DOHH2 (cell line): Measurements from ENCODE around the gene INTS7.

Experiments
- H3F3A ChIP-seq: fragments of 200-600 bp; sonication (generic), shearing (Covaris generic); 2 replicates; pipeline ENCODE4 v1.6.0; 2016; ENCODE audit warnings: antibody characterized with exemption, mild to moderate bottlenecking; ENCODE audit not compliant: control insufficient read depth, insufficient read depth
- H3K27ac ChIP-seq: fragments of 200-600 bp; sonication (generic); 2 replicates; pipeline ENCODE4 v1.5.1; 2014; ENCODE audit warnings: low read depth, mild to moderate bottlenecking, low read length, moderate library complexity
- H3K27me3 ChIP-seq: fragments of 200-600 bp; sonication (generic); 2 replicates; pipeline ENCODE4 v1.6.1; 2014; ENCODE audit warnings: mild to moderate bottlenecking, low read length, mixed read lengths; ENCODE audit not compliant: control insufficient read depth
- H3K36me3 ChIP-seq: fragments of 200-600 bp; sonication (generic); 2 replicates; pipeline ENCODE4 v1.6.1; 2014; ENCODE audit warnings: mild to moderate bottlenecking, low read length, moderate library complexity, mixed read lengths; ENCODE audit not compliant: control insufficient read depth
- H3K4me1 ChIP-seq: fragments of 200-600 bp; sonication (generic); 2 replicates; pipeline ENCODE4 v1.6.1; 2014; ENCODE audit warnings: mild to moderate bottlenecking, low read length, mixed read lengths; ENCODE audit not compliant: control insufficient read depth
- H3K4me2 ChIP-seq: fragments of 200-600 bp; sonication (generic); 2 replicates; pipeline ENCODE4 v1.6.0; 2014; ENCODE audit warnings: mild to moderate bottlenecking, low read length, moderate library complexity
- H3K4me3 ChIP-seq: fragments of 200-600 bp; sonication (generic); 2 replicates; pipeline ENCODE4 v1.5.1; 2014; ENCODE audit warnings: mild to moderate bottlenecking, low read length, mixed read lengths
- H3K79me2 ChIP-seq: fragments of 200-600 bp; sonication (generic); 2 replicates; pipeline ENCODE4 v1.6.1; 2014; ENCODE audit warnings: mild to moderate bottlenecking, low read length, mixed read lengths; ENCODE audit not compliant: control insufficient read depth
- H3K9me2 ChIP-seq: fragments of 200-600 bp; sonication (generic); replicated peaks from 2 replicates; pipeline ENCODE4 v1.6.1; 2014; ENCODE audit warnings: mild to moderate bottlenecking, low read length, mixed read lengths; ENCODE audit not compliant: control insufficient read depth
- H3K9me3 ChIP-seq: fragments of 200-600 bp; sonication (generic); 2 replicates; pipeline ENCODE4 v1.6.1; 2014; ENCODE audit warnings: antibody characterized with exemption, low read length, mixed read lengths; ENCODE audit not compliant: control insufficient read depth, insufficient read depth
- H4K20me1 ChIP-seq: fragments of 200-600 bp; sonication (generic); 2 replicates; pipeline ENCODE4 v1.6.0; 2014; ENCODE audit warnings: low read depth, mild to moderate bottlenecking, antibody characterized with exemption, low read length, moderate library complexity; ENCODE audit not compliant: control insufficient read depth, insufficient read depth
- CTCF ChIP-seq: fragments of 200-600 bp; sonication (generic); IDR thresholded peaks from one replicate; pipeline ENCODE4 v1.5.1; 2014; ENCODE audit warnings: antibody characterized with exemption, mild to moderate bottlenecking, low read depth, low read length; ENCODE audit not compliant: poor library complexity, severe bottlenecking
- EZH2phosphoT487 ChIP-seq: fragments of 200-600 bp; sonication (generic); IDR thresholded peaks from 2 replicates; pipeline ENCODE4 v1.6.1; 2017; ENCODE audit warnings: borderline replicate concordance, mild to moderate bottlenecking, antibody characterized with exemption, low read length, moderate library complexity, mixed read lengths

Gene INTS7

GRCh38 chr1:212073490-212073889 lies 38.1 kb upstream of the INTS7 start:
- Histone ChIP-seq H4K20me1 (no peaks in the 10 kb centered on the region), H3K27ac (no peak overlapping the region), H3K9me3 (no peaks in the 10 kb centered on the region), H3K27me3 (no peaks in the 10 kb centered on the region), H3F3A (no peaks in the 10 kb centered on the region), H3K4me1 (no peaks in the 10 kb centered on the region), H3K9me2 (no peaks in the 10 kb centered on the region), H3K4me2 (no peak overlapping the region), H3K4me3 (no peak overlapping the region), H3K36me3 (peaks cover 87% of the 10 kb centered on the region), H3K79me2 (no peaks in the 10 kb centered on the region)
- TF ChIP-seq CTCF (no peak), EZH2phosphoT487 (no peak)

GRCh38 chr1:212072047-212072446 lies 36.7 kb upstream of the INTS7 start:
- Histone ChIP-seq H3K4me2 (no peak overlapping the region), H3K79me2 (no peaks in the 10 kb centered on the region), H3K27ac (no peak overlapping the region), H3K9me3 (no peaks in the 10 kb centered on the region), H3K27me3 (no peaks in the 10 kb centered on the region), H3K36me3 (peaks cover 88% of the 10 kb centered on the region), H4K20me1 (no peaks in the 10 kb centered on the region), H3F3A (no peaks in the 10 kb centered on the region), H3K4me3 (no peak overlapping the region), H3K9me2 (no peaks in the 10 kb centered on the region), H3K4me1 (no peaks in the 10 kb centered on the region)
- TF ChIP-seq EZH2phosphoT487 (no peak), CTCF (no peak)

GRCh38 chr1:212070720-212071302 lies 35.5 kb upstream of the INTS7 start:
- Histone ChIP-seq H3F3A (no peaks in the 10 kb centered on the region), H3K27me3 (no peaks in the 10 kb centered on the region), H3K36me3 (peaks cover 88% of the 10 kb centered on the region), H3K4me1 (no peaks in the 10 kb centered on the region), H3K79me2 (no peaks in the 10 kb centered on the region), H3K9me3 (no peaks in the 10 kb centered on the region), H3K27ac (no peak overlapping the region), H3K4me3 (no peak overlapping the region), H3K4me2 (no peak overlapping the region), H3K9me2 (no peaks in the 10 kb centered on the region), H4K20me1 (no peaks in the 10 kb centered on the region)
- TF ChIP-seq CTCF (peak; percentile 47), EZH2phosphoT487 (no peak)

GRCh38 chr1:212067787-212068186 lies 32.4 kb upstream of the INTS7 start:
- no peaks in the 10 kb centered on the region for H4K20me1 ChIP-seq
- H3K9me3 ChIP-seq = no peaks in the 10 kb centered on the region
- H3K4me2 ChIP-seq = no peak overlapping the region
- no peaks in the 10 kb centered on the region for H3K27me3 ChIP-seq
- TF ChIP-seq EZH2phosphoT487 (no peak), CTCF (no peak)
- no peak overlapping the region for H3K27ac ChIP-seq
- no peaks in the 10 kb centered on the region for H3K79me2 ChIP-seq
- no peak overlapping the region for H3K4me3 ChIP-seq
- H3F3A ChIP-seq = peaks cover under 1% of the 10 kb centered on the region; the same call in 1 of the 2 replicates
- H3K36me3 ChIP-seq = peaks cover 88% of the 10 kb centered on the region
- H3K9me2 ChIP-seq = no peaks in the 10 kb centered on the region
- H3K4me1 ChIP-seq = no peaks in the 10 kb centered on the region
